ENCODE results near the gene OPN1MW3. TPM values are rescaled to one million over a fixed set of nuclear protein-coding genes. Genes with fewer than 3 reads are reported as not detected.

OPN1MW3 gene
- not detected in 2 replicates for total RNA-seq

GRCh38 chrX:154257282-154257681, at the start of gene OPN1MW3:
OPN1MW3 (plus strand) TSS chrX:154257582; CDS start chrX:154257620, 38 bp downstream.

GRCh38 chrX:154219456-154219855, 37.9 kb upstream of the OPN1MW3 start, which contains the start of gene OPN1MW2:
OPN1MW2 (plus strand) TSS chrX:154219756; CDS start chrX:154219816, 60 bp downstream.

GRCh38 chrX:154294791-154295574, 37.6 kb downstream of the OPN1MW3 start, which contains the start of gene TEX28:
TEX28 (minus strand) TSS chrX:154295124; CDS start chrX:154292117, 3,007 bp downstream.

GRCh38 chrX:154295664-154296310, 38.4 kb downstream of the OPN1MW3 start, which contains the start of gene TKTL1:
TKTL1 (plus strand) TSS chrX:154295795; CDS start chrX:154295860, 65 bp downstream.

Other genes with a start within 250 kb of the OPN1MW3 start
- 127 and 144 TPM in 2 replicates for gene IRAK1, start 237.7 kb upstream of the OPN1MW3 start, total RNA-seq
- 18.1 and 22.6 TPM in 2 replicates for gene MECP2, start 159.9 kb upstream of the OPN1MW3 start, total RNA-seq
- gene OPN1LW, start 113.3 kb upstream of the OPN1MW3 start, total RNA-seq, result not detected in 2 replicates
- gene OPN1MW, start 75.0 kb upstream of the OPN1MW3 start, total RNA-seq, result not detected in 2 replicates
- gene OPN1MW2, start 37.8 kb upstream of the OPN1MW3 start, total RNA-seq, result not detected in 2 replicates
- gene TEX28, start 37.5 kb downstream of the OPN1MW3 start, total RNA-seq, result not detected in 2 replicates
- not detected in 2 replicates for gene TKTL1, start 38.2 kb downstream of the OPN1MW3 start, total RNA-seq
- gene FLNA, start 117.1 kb downstream of the OPN1MW3 start, total RNA-seq, result 1,456 and 1,936 TPM in 2 replicates
- gene EMD, start 121.7 kb downstream of the OPN1MW3 start, total RNA-seq, result 19.1 and 26.7 TPM in 2 replicates
- 2,212 and 2,409 TPM in 2 replicates for gene RPL10, start 140.8 kb downstream of the OPN1MW3 start, total RNA-seq
- 28.0 and 31.3 TPM in 2 replicates for gene DNASE1L1, start 151.7 kb downstream of the OPN1MW3 start, total RNA-seq
- 23.0 and 27.3 TPM in 2 replicates for gene TAFAZZIN, start 154.0 kb downstream of the OPN1MW3 start, total RNA-seq
- 42.0 and 109 TPM in 2 replicates for gene ATP6AP1, start 171.1 kb downstream of the OPN1MW3 start, total RNA-seq
- 58.1 and 69.8 TPM in 2 replicates for gene GDI1, start 179.6 kb downstream of the OPN1MW3 start, total RNA-seq
- gene FAM50A, start 186.6 kb downstream of the OPN1MW3 start, total RNA-seq, result 48.9 and 72.5 TPM in 2 replicates
- gene PLXNA3, start 200.7 kb downstream of the OPN1MW3 start, total RNA-seq, result 5.1 and 39.3 TPM in 2 replicates
- gene LAGE3, start 221.7 kb downstream of the OPN1MW3 start, total RNA-seq, result 9.4 and 10.3 TPM in 2 replicates
- 39.6 and 40.6 TPM in 2 replicates for gene UBL4A, start 229.0 kb downstream of the OPN1MW3 start, total RNA-seq
- gene SLC10A3, start 233.0 kb downstream of the OPN1MW3 start, total RNA-seq, result 15.4 and 30.3 TPM in 2 replicates